AG04450 (cell line): ENCODE data around the gene FBXW8. TPM values are rescaled to one million over a fixed set of nuclear protein-coding genes. Genes with fewer than 3 reads are reported as not detected.

Experiments used
- CTCF ChIA-PET: fragments of 300-600, 350-600 bp; formaldehyde crosslinking; extraction: SDS; loops from one replicate; lab custom pipeline; 2022; ENCODE audit warnings: antibody characterized with exemption, inconsistent platforms; lab: Charles Lee
- POLR2A ChIA-PET: fragments of 350-600 bp; formaldehyde crosslinking; extraction: SDS; loops from one replicate; lab custom pipeline; 2021; ENCODE audit warnings: antibody characterized with exemption, inconsistent platforms; lab: Yijun Ruan, JAX
- DNase-seq: peaks from one replicate; pipeline ENCODE4 v3.0.0-alpha.2; 2011; ENCODE audit warnings: low read depth, low spot score
- H3K27ac ChIP-seq: one replicate; pipeline ENCODE4 v1.5.1; 2012; ENCODE audit warnings: low read depth, low read length, control low read depth
- H3K27me3 ChIP-seq: one replicate; pipeline ENCODE4 v1.6.0; 2012; ENCODE audit warnings: low read length; ENCODE audit not compliant: control insufficient read depth, insufficient read depth
- H3K4me3 ChIP-seq: 2 replicates; pipeline ENCODE4 v1.5.1; 2011; ENCODE audit warnings: mild to moderate bottlenecking, low read depth, low read length, control low read depth
- H3K9me3 ChIP-seq: 2 replicates; pipeline ENCODE4 v1.5.1; 2012; ENCODE audit warnings: low read length; ENCODE audit not compliant: control insufficient read depth, insufficient read depth
- polyA plus RNA-seq: library from polyadenylated mRNA; depleted of rRNA; stranded (reverse); fragments of >200 nt; gene quantifications from 2 replicates; pipeline ENCODE4 v1.2.3, GENCODE V29; 2011
- TF ChIP-seq, protein P1 (sequence below): IDR thresholded peaks from 2 replicates; pipeline ENCODE4 v1.5.1; 2011; ENCODE audit warnings: low read depth, low read length, control low read depth, inconsistent platforms

The FBXW8 gene
- polyA plus RNA-seq, 1 experiment = 23.0 TPM

DNA sequence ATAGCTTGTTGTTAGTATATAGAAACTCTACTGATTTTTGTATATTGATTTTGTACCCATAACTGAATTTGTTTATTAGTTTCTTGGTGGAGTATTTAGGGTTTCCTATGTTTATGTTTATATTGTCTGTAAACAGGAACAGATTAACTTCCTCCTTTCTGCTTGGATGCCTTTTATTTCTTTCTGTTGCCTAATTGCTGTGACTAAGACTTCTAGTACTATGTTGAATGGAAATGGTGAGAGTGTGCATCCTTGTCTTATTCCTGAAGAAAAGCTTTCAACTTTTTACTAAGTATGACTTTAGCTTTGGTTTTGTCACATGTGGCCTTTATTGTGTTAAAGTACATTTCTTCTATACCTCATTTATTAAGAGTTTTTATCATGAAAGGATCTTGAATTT is 20.9 kb downstream of the FBXW8 start:
- TF ChIP-seq, protein P1, sequence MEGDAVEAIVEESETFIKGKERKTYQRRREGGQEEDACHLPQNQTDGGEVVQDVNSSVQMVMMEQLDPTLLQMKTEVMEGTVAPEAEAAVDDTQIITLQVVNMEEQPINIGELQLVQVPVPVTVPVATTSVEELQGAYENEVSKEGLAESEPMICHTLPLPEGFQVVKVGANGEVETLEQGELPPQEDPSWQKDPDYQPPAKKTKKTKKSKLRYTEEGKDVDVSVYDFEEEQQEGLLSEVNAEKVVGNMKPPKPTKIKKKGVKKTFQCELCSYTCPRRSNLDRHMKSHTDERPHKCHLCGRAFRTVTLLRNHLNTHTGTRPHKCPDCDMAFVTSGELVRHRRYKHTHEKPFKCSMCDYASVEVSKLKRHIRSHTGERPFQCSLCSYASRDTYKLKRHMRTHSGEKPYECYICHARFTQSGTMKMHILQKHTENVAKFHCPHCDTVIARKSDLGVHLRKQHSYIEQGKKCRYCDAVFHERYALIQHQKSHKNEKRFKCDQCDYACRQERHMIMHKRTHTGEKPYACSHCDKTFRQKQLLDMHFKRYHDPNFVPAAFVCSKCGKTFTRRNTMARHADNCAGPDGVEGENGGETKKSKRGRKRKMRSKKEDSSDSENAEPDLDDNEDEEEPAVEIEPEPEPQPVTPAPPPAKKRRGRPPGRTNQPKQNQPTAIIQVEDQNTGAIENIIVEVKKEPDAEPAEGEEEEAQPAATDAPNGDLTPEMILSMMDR = no peak
- Histone ChIP-seq H3K4me3 (no peak overlapping the region), H3K9me3 (no peaks in the 10 kb centered on the region), H3K27me3 (no peaks in the 10 kb centered on the region), H3K27ac (no peak overlapping the region)
- ChIA-PET POLR2A (no interaction called here), CTCF (no interaction called here)
- no peak for DNase-seq

GRCh38 chr12:116933091-116933490 is 22.3 kb downstream of the FBXW8 start:
- ChIA-PET POLR2A (no interaction called here), CTCF (no interaction called here)
- DNase-seq = no peak
- Histone ChIP-seq H3K4me3 (no peak overlapping the region), H3K9me3 (no peaks in the 10 kb centered on the region), H3K27ac (no peak overlapping the region), H3K27me3 (no peaks in the 10 kb centered on the region)
- TF ChIP-seq, protein P1 = no peak

DNA sequence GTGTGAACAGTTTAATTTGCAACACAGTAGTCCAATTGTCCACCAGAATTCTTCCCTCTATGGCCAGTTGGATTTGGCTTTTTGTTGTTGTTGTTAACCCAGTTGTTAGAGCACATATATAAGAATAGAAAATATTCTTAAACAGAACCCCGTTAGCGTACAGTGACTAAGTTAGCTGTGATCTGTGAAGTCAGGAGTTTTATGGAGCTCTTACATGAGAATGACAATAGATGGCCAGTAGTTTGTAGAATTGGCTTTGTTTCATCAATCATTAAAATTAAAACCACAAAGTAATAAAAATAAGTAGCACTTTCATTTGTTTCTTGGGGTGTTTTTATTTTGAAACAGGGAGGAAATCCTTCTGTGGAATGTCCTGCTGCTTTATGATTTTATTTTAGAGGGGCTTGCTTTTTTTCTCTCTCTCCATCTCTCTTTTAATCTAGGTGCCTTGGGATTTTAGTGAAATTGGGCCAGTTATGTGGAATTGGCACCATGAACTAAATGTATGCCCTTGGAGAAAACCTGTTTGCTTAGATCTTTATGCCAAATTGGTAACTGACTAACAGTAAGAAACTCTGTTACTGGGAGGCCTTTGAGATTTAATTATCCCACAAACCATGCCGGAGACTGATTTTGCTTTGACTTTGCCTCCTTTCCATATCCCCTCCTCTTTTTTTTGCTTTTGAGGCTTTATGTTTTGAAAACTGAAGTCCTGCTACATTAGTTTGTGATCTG is 22.9 kb downstream of the FBXW8 start:
- Histone ChIP-seq H3K9me3 (no peaks in the 10 kb centered on the region), H3K27ac (no peak overlapping the region), H3K4me3 (no peak overlapping the region), H3K27me3 (no peaks in the 10 kb centered on the region)
- ChIA-PET CTCF (interaction anchor here (0.7 kb wide), 1 partner anchor 12 kb away, joined by 4 read pairs; no protein-coding TSS in a partner anchor), POLR2A (no interaction called here)
- no peak for DNase-seq
- TF ChIP-seq, protein P1 = no peak

- ChIA-PET POLR2A (no interaction called here), CTCF (interaction anchor here (0.5 to 1.2 kb wide), 4 partner anchors 18 to 896 kb away, joined by 3 to 4 read pairs (median 4); no protein-coding TSS in a partner anchor)
- no peaks in the 10 kb centered on the region for H3K27me3 ChIP-seq
- no peaks in the 10 kb centered on the region for H3K9me3 ChIP-seq
- H3K4me3 ChIP-seq = no peak overlapping the region
- TF ChIP-seq, protein P1 = no peak
- no peak for DNase-seq
- no peak overlapping the region for H3K27ac ChIP-seq
Measured at GRCh38 chr12:116934908-116935705, 24.4 kb downstream of the FBXW8 start.

DNA sequence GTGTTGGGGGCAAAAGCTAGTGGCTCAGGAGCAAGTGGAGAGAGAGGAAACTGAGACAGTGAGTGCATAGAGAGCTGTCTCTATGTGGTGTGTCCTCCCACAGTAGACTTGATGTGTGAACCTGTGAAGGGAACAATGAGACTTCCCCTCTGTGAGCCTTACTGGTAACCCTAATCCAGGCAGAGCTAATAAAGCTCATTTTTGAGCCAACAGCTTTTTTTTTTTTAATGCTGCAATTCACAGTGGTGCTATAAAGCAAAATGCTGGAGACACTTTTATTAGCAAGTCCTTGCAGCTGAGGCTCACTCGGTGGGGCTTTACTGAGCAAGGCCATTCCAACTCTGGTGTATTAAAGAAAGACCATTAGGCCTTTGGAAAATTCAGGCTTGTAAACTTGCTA is 26.9 kb downstream of the FBXW8 start:
- Histone ChIP-seq H3K27ac (no peak overlapping the region), H3K9me3 (peaks cover 4% of the 10 kb centered on the region; the same call in 1 of the 2 replicates), H3K4me3 (no peak overlapping the region), H3K27me3 (no peaks in the 10 kb centered on the region)
- CTCF ChIA-PET = no interaction called here
- TF ChIP-seq, protein P1 = no peak
- POLR2A ChIA-PET = no interaction called here
- no peak for DNase-seq
